Bladder microvascular endothelial cell (primary cell): ENCODE data around the gene SH2D2A. TPM values are rescaled to one million over a fixed set of nuclear protein-coding genes. Genes with fewer than 3 reads are reported as not detected.

Experiments used
- total RNA-seq: library from RNA; depleted of rRNA; stranded (reverse); fragments of >200 nt; gene quantifications from 2 replicates; pipeline ENCODE4 v1.2.3, GENCODE V29; 2014

SH2D2A gene
- not detected in 2 replicates for total RNA-seq

DNA sequence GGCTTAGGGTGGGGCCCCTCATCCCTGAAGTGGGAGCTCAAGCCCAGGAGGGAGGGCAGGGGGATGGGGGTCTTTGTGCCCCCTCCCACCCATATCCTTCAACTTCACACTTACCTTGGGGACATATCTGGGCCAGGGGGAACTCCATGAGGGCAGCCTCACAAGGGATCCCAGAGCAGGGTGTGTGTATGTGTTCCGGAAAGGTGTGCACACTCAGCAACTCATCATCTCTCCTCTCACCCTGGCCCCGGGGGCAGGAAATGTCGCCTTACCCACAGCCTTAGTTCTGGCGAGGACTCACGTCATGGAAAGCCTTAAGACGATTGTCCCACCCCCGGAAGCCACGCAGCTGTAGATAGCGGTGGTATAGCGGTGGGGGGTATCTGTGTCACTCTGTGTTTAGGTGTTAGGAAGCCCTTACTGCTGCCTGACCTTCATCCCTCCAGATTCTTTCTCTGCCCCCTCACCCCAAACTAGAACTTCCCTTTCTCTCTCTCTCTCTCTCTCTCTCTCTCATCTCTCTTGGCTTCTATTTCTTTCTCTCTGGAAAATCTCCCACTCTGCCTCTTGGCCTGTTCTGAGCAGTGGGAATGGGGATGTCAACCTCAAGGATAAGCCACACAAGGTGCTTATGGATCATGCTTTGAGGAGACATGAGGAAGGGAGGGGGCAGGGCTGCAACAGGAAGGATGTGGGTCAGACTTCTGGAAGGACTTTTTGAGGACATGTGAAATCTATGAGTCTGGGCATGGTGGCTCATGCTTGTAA lies at the start of gene SH2D2A:
SH2D2A (minus strand) TSS at position 288 of the 768 bp plus-strand sequence; CDS start at position 148, 140 bp downstream.

DNA sequence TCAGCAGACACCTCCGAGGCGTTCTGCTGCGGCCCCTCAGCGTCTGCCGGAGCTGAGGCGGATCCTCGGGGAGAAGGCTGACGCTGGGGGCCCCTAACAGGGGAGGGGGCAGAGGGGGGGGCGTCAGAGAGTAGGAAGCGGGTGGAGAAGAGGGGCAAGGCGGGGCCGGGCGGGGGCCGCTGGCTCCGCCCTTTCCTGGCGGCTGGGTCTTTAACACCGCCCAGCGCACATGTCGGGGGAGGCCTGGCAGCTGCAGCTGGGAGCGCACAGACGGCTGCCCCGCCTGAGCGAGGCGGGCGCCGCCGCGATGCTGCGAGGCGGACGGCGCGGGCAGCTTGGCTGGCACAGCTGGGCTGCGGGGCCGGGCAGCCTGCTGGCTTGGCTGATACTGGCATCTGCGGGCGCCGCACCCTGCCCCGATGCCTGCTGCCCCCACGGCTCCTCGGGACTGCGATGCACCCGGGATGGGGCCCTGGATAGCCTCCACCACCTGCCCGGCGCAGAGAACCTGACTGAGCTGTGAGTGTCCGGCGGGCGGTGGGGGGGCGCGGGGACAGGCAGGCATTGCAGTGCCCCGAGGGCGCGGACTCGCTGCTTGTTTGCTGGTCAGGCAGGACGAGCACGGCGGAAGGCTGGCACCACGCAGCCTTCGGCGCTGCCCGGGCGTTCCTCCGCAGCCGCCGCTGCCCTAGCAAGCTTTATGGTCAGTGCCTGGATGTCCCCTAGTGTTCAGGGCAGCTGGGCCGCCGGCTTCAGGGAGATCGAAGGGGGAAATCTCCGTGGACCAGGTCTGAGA lies 44.2 kb upstream of the SH2D2A start, which contains the start of gene NTRK1:
NTRK1 (plus strand) TSS at position 238 of the 796 bp plus-strand sequence; CDS start at position 308, 70 bp downstream.

DNA sequence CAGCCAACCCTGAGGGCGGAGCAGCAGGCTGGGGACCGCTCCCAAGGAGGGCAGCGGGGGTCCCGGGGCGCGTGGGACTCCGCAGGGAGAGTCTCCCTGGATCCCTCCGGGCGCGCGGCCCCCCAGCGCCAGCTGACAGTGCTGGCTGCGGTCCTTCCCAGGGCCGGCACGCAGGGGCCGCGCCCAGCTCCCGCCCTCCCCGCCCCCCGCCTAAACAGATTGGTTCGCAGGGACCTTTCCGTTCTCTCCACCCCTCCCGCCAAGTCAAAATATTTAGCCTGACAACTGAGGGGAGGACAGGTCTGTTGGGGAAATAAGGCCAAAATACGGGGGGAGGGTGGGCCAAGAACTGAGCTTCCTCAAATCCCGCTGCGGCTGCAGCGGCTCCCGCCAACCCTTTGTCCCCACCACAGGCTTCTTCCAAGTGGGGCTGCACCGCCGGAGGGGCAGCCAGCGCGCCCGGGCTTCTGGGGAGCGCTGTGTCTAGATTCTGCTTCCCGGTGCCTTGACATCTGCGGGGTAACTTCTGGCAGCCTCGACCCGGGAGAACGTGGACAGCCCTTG lies 42.4 kb upstream of the SH2D2A start, which contains the start of gene INSRR:
INSRR (minus strand) TSS at position 159 of the 564 bp plus-strand sequence. CDS start 496 bp downstream, outside the sequence.

DNA sequence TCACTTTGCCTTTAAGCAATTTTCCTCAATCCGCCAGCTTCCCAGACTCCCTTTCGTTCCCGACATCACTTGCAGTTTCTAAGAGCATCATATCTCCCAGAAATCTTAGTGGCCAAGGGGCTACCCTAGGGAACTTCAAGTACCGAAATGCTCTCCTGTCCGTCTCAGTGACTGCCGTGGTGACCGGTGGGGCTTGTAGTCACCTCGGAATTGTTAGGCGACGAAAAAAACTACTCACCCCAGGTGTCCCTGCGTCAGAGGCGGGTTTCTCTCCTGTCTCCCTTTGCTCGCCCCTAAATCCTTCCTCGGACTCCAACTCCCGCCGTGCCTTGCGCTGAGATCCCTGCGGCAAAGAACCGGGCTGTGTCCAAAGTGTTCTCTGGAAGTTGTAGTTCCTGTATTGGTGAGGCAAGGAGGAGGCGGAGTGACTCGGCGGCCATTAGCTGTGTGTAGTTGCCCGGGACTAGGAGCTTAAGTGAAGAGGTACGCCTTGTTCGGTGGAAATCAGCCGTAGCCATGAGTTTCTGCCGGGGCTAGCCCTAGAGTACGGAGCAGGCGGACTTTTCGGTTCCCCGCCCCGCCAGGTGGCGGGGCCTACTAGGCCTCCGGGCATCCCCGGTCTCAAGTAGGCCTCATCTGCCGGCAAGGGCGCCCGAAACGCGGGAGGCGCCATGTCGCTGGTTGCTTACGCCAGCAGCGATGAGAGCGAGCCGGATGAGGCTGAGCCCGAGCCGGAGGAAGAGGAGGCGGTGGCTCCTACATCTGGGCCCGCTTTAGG lies 49.4 kb downstream of the SH2D2A start, which contains the start of gene PRCC:
PRCC (plus strand) TSS at position 435 of the 778 bp plus-strand sequence; CDS start at position 672, 237 bp downstream.

Other genes with a start within 250 kb of the SH2D2A start
- gene IQGAP3, start 244.3 kb downstream of the SH2D2A start, total RNA-seq, result 17.2 and 21.5 TPM in 2 replicates
- gene TTC24, start 237.1 kb downstream of the SH2D2A start, total RNA-seq, result not detected in 2 replicates
- 52.5 and 61.0 TPM in 2 replicates for gene NAXE, start 225.1 kb downstream of the SH2D2A start, total RNA-seq
- 11.2 and 25.0 TPM in 2 replicates for gene GPATCH4, start 215.4 kb downstream of the SH2D2A start, total RNA-seq
- not detected in 2 replicates for gene HAPLN2, start 197.4 kb downstream of the SH2D2A start, total RNA-seq
- gene BCAN, start 174.7 kb downstream of the SH2D2A start, total RNA-seq, result not detected in 2 replicates
- 81.5 and 125 TPM in 2 replicates for gene NES, start 139.4 kb downstream of the SH2D2A start, total RNA-seq
- not detected in 2 replicates for gene CRABP2, start 111.3 kb downstream of the SH2D2A start, total RNA-seq
- gene METTL25B, start 88.4 kb downstream of the SH2D2A start, total RNA-seq, result 5.7 and 13.2 TPM in 2 replicates
- gene ISG20L2, start 88.1 kb downstream of the SH2D2A start, total RNA-seq, result 4.4 and 9.9 TPM in 2 replicates
- gene MRPL24, start 75.8 kb downstream of the SH2D2A start, total RNA-seq, result 38.3 and 49.1 TPM in 2 replicates
- gene HDGF, start 65.2 kb downstream of the SH2D2A start, total RNA-seq, result 155 and 276 TPM in 2 replicates
- 8.1 and 16.3 TPM in 2 replicates for gene PRCC, start 49.3 kb downstream of the SH2D2A start, total RNA-seq
- gene INSRR, start 42.3 kb upstream of the SH2D2A start, total RNA-seq, result not detected in 2 replicates
- gene NTRK1, start 44.0 kb upstream of the SH2D2A start, total RNA-seq, result 0.06 TPM in 1 of 2 replicates, not detected in the other
- 11.0 and 35.0 TPM in 2 replicates for gene PEAR1, start 76.9 kb upstream of the SH2D2A start, total RNA-seq
- 0.16 and 0.19 TPM in 2 replicates for gene LRRC71, start 103.8 kb upstream of the SH2D2A start, total RNA-seq
- gene ARHGEF11, start 228.9 kb upstream of the SH2D2A start, total RNA-seq, result 14.4 and 28.1 TPM in 2 replicates